Fibroblast of lung (primary cell): Measurements from ENCODE around the gene LBR. TPM values are rescaled to one million over a fixed set of nuclear protein-coding genes. Genes with fewer than 3 reads are reported as not detected.

Source experiments
- DNase-seq, 2 donors: peaks; one replicate each; pipeline versions ENCODE4 v3.0.0 to v3.0.0-alpha.2; 2010; ENCODE audit warnings: low read depth in 2 of 2
- H2AFZ ChIP-seq: 2 replicates; pipeline ENCODE4 v1.5.1; 2012; ENCODE audit warnings: low read length, control low read depth, inconsistent platforms
- H3K27ac ChIP-seq: 2 replicates; pipeline ENCODE4 v1.5.1; 2011; ENCODE audit warnings: low read length, control low read depth; ENCODE audit not compliant: insufficient read depth
- H3K27me3 ChIP-seq: 2 replicates; pipeline ENCODE4 v1.5.1; 2011; ENCODE audit warnings: mild to moderate bottlenecking, low read length; ENCODE audit not compliant: control insufficient read depth, insufficient read depth
- H3K36me3 ChIP-seq: 2 replicates; pipeline ENCODE4 v1.5.1; 2011; ENCODE audit warnings: low read length; ENCODE audit not compliant: control insufficient read depth, insufficient read depth
- H3K4me1 ChIP-seq: 2 replicates; pipeline ENCODE4 v1.5.1; 2011; ENCODE audit warnings: low read length; ENCODE audit not compliant: control insufficient read depth, insufficient read depth; ENCODE audit errors: extremely low read depth
- H3K4me2 ChIP-seq: 2 replicates; pipeline ENCODE4 v1.5.1; 2011; ENCODE audit warnings: low read length, control low read depth; ENCODE audit not compliant: insufficient read depth; ENCODE audit errors: extremely low read depth
- H3K4me3 ChIP-seq, 4 experiments: fragments of 200-600 bp in 1 of 4; sonication (generic) in 1 of 4; replicated peaks in 1 of 4; 2 replicates each; pipeline ENCODE4 v1.5.1; 2011 to 2016; ENCODE audit warnings: low read length in 4 of 4, low read depth in 3 of 4, mild to moderate bottlenecking in 3 of 4, control low read depth in 2 of 4, inconsistent platforms in 1 of 4, mixed read lengths in 1 of 4; ENCODE audit not compliant: insufficient read depth in 1 of 4; ENCODE audit errors: control extremely low read depth in 1 of 4
- H3K79me2 ChIP-seq: 2 replicates; pipeline ENCODE4 v1.5.1; 2012; ENCODE audit warnings: mild to moderate bottlenecking, low read length, inconsistent platforms; ENCODE audit not compliant: control insufficient read depth, insufficient read depth
- H3K9ac ChIP-seq: 2 replicates; pipeline ENCODE4 v1.5.1; 2011; ENCODE audit warnings: mild to moderate bottlenecking, low read length, control low read depth; ENCODE audit not compliant: insufficient read depth
- H3K9me3 ChIP-seq: 2 replicates; pipeline ENCODE4 v1.5.1; 2012; ENCODE audit warnings: low read depth, low read length; ENCODE audit not compliant: control insufficient read depth, insufficient read depth
- H4K20me1 ChIP-seq: 2 replicates; pipeline ENCODE4 v1.5.1; 2011; ENCODE audit warnings: low read length; ENCODE audit not compliant: control insufficient read depth, insufficient read depth; ENCODE audit errors: extremely low read depth
- EZH2 ChIP-seq: IDR thresholded peaks from 2 replicates; pipeline ENCODE4 v1.5.1; 2012; ENCODE audit warnings: low read length, control low read depth, mild to moderate bottlenecking; ENCODE audit errors: missing control alignments
- polyA plus RNA-seq, 2 donors: library from polyadenylated mRNA; depleted of rRNA in 1 of 2; stranded (reverse) in 1 of 2; unstranded in 1 of 2; fragments of >200 nt; gene quantifications; 2 replicates each; pipeline ENCODE4 v1.2.1, GENCODE V29; 2011 to 2012; ENCODE audit warnings: missing spikeins in 1 of 2
- total RNA-seq: library from RNA; depleted of rRNA; stranded (reverse); fragments of >200 nt; gene quantifications from 2 replicates; pipeline ENCODE4 v1.2.1, GENCODE V29; 2014
- TF ChIP-seq, protein P1 (sequence below), 2 donors: IDR thresholded peaks in 1 of 2; conservative IDR thresholded peaks in 1 of 2; 1 replicate in 1 of 2; 2 replicates in 1 of 2; pipeline ENCODE4 v1.5.1; 2011 to 2012; ENCODE audit warnings: low read length in 2 of 2, control low read depth in 1 of 2, inconsistent platforms in 1 of 2, low read depth in 1 of 2, mild to moderate bottlenecking in 1 of 2

The LBR gene
- total and polyA plus RNA-seq, 2 donors (not counting 1 experiment from before 2014, with no cell fraction given) = 33.9 to 34.1 TPM

DNA sequence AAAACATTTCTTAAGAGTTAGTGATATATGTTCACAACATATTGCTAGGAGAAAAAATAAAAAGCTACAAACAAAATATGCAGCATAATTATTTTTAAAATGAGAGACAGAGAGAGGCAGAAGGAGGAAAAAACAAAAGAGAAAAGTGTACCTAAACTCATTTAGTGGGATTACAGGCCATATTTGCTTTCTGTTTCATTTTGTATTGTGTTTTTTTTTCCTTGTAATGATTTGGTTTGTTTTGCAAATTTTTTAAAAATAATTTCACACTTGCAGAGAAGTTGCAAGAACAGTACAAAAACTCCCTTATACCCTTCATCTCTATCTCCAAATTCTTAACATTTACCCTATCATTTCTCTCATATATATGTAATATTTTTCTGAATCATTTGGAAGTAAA lies 65.0 kb downstream of the LBR start:
- Histone ChIP-seq H4K20me1 (no peaks in the 10 kb centered on the region), H3K4me3 (no peak overlapping the region), H3K4me1 (no peaks in the 10 kb centered on the region), H3K27me3 (no peaks in the 10 kb centered on the region), H2AFZ (no peak overlapping the region), H3K9me3 (no peaks in the 10 kb centered on the region), H3K4me2 (no peak overlapping the region), H3K36me3 (no peaks in the 10 kb centered on the region), H3K27ac (no peak overlapping the region), H3K79me2 (no peaks in the 10 kb centered on the region), H3K9ac (no peak overlapping the region)
- TF ChIP-seq EZH2 = no peak
- TF ChIP-seq, protein P1, sequence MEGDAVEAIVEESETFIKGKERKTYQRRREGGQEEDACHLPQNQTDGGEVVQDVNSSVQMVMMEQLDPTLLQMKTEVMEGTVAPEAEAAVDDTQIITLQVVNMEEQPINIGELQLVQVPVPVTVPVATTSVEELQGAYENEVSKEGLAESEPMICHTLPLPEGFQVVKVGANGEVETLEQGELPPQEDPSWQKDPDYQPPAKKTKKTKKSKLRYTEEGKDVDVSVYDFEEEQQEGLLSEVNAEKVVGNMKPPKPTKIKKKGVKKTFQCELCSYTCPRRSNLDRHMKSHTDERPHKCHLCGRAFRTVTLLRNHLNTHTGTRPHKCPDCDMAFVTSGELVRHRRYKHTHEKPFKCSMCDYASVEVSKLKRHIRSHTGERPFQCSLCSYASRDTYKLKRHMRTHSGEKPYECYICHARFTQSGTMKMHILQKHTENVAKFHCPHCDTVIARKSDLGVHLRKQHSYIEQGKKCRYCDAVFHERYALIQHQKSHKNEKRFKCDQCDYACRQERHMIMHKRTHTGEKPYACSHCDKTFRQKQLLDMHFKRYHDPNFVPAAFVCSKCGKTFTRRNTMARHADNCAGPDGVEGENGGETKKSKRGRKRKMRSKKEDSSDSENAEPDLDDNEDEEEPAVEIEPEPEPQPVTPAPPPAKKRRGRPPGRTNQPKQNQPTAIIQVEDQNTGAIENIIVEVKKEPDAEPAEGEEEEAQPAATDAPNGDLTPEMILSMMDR (conservative IDR thresholded peaks at IDR 0.05 in 1 of 2, IDR thresholded peaks at IDR 0.05 in 1 of 2; ENCODE audit: low read depth in 1 of 2, low read length in 2 of 2) = no peak
- no peak for DNase-seq

DNA sequence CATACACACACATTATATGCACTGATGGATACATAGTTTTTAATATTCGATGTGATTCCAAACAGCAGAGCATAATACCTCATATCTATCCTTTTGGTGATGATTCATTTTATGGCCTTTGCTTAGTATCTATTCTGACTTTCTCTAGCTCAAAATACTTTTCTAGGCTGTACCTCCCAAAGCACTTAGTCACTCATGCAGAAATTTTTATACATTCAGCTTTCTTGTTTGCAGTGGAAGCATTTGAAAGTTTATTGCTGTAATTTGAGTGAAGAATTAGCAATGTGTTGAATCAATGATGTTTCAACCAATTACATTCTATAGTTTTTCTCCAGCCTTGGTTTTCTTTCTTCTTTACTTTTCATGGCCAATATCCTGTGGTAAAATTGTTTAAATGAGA lies 66.7 kb downstream of the LBR start:
- DNase-seq = peak in 1 of 2 donors; percentile 9
- Histone ChIP-seq H2AFZ (no peak overlapping the region), H3K4me2 (no peak overlapping the region), H3K9me3 (no peaks in the 10 kb centered on the region), H3K36me3 (no peaks in the 10 kb centered on the region), H4K20me1 (no peaks in the 10 kb centered on the region), H3K27ac (no peak overlapping the region), H3K79me2 (no peaks in the 10 kb centered on the region), H3K9ac (no peak overlapping the region), H3K4me1 (no peaks in the 10 kb centered on the region), H3K27me3 (peaks cover 2% of the 10 kb centered on the region), H3K4me3 (no peak overlapping the region)
- TF ChIP-seq, protein P1 (conservative IDR thresholded peaks at IDR 0.05 in 1 of 2, IDR thresholded peaks at IDR 0.05 in 1 of 2; ENCODE audit: low read depth in 1 of 2, low read length in 2 of 2) = no peak
- no peak for TF ChIP-seq EZH2

DNA sequence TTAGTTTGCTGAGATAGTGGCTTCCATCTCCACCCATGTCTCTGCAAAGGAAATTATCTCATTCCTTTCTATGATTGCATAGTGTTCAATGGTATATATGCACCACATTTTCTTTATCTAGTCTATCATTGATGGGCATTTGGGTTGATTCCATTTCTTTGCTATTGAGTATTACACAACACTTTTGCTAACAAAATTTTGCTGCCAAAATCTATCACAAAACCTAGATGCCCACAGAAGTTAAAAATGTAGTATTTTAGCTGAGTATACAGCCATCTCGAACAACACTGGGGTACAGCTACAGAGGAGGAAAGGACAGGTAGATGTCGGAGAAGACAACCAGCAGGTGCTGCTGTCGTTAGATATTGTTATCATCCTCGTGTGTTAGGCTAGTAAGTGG lies 67.7 kb downstream of the LBR start:
- no peak for DNase-seq

More for the DNA sequence above, 67.7 kb downstream of the LBR start:
- no peak overlapping the region for H3K9ac ChIP-seq
- H3K4me2 ChIP-seq = no peak overlapping the region
- no peaks in the 10 kb centered on the region for H3K4me1 ChIP-seq
- no peak overlapping the region for H3K4me3 ChIP-seq
- H3K9me3 ChIP-seq = no peaks in the 10 kb centered on the region
- H3K36me3 ChIP-seq = no peaks in the 10 kb centered on the region
- H4K20me1 ChIP-seq = no peaks in the 10 kb centered on the region
- H3K79me2 ChIP-seq = no peaks in the 10 kb centered on the region
- no peak overlapping the region for H3K27ac ChIP-seq
- H3K27me3 ChIP-seq = peaks cover 2% of the 10 kb centered on the region
- H2AFZ ChIP-seq = no peak overlapping the region
- no peak for TF ChIP-seq EZH2
- TF ChIP-seq, protein P1 (conservative IDR thresholded peaks at IDR 0.05 in 1 of 2, IDR thresholded peaks at IDR 0.05 in 1 of 2; ENCODE audit: low read depth in 1 of 2, low read length in 2 of 2) = no peak
